ENCODE data around the gene HBM.
"Not testable (repeated sequence)": the region's sequence is repeated elsewhere in the genome, so short reads cannot be mapped to it uniquely, and the experiment has no call there.

HBM gene

DNA sequence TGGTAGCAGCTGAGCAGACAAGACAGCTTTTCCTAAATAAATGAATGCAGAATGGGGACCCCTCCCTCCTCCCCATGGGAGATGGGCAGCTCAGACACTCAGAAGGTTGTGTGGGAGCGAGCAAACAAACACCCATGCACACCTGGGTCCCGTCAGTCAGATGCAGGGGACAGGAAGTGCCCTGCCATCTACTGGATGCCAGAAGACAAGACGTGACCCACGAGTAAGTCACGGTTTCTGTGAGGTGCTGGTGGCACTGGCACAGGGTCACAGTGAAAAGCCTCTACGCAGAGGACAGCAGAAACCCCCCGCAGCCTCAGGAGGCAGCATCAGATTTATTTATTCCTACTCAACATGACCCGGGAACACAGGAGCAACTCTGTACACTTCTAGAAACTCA, 22.9 kb downstream of the HBM start:
- DNase-seq: no peak

DNA sequence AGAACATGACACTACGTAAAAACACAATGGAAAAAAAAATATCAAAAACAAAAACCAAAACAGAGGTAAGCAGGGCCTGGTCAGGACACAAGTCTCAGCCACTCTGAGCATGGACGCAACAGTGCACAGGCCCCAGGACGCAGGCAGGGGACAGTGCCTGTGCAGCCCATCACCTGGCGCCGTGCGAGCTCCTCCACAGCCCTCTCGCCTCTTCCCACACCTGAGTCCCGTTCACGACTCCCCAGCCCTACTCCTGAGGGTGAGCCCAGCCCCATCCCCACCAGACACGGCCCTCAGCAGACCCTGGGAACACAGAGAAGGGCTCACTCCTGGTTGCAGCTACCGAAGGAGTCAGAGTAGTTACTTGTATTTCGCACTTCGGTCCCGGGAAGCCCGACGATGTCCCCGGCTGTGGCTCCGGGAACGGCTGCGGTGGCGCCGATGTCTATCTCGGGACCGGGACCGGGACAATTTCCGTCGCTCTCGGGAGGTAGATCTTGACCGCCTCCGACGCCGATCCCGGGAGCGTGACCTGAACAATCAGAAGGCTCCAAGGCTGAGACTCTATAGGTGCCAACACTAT, 23.9 kb downstream of the HBM start:
- DNase-seq: no peak

DNA sequence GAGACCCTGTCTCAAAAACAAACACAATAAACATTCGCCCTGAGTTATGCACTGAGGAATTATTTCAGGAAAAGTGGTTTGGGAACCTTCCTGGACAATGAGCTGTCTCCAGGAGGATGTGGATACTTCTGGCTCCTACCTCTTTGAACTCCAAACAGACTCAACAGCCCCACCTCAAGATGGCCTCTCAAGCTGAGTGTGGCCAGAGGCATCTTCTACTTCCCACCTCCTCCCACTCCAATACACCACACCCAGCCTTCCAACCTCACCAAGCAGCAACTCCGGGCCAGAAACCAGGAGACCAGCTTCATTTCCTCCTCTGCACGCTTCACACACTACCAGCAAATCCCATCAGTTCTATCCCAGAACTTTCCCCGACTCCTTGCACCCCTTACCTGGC, 26.1 kb downstream of the HBM start:
- no peak for DNase-seq

DNA sequence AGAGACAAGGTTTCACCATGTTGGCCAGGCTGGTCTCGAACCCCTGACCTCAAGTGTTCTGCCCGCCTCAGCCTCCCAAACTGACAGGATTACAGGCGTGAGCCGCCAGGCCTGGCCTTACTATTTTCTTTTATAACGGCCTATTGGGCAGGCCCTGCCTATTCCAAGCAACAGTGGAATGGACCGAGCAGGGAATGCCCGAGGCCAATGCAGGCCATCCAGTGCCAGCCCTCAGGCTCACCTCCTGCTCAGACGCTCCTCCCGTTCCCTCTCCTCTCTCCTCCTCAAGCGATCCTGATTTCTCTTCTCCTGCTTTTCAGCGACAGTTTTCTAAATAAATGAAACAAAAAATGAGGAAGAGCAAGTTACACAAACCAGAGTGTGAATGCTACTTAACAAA, 26.9 kb downstream of the HBM start:
- DNase-seq: no peak

DNA sequence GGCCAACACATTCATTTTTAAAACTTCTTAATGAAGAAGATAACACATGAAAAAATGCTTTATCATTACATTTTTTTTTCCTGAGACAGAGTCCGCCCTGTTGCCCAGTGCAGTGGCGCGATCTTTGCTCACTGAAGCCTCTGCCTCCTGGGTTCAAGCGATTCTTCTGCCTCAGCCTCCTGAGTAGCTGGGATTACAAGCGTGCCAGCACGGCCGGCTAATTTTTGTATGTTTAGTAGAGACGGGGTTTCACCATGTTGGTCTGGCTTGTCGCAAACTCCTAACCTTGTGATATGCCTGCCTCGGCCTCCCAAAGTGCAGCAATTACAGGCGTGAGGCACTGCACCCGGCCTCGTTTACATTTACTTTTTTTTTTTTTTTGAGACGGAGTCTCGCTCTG, 27.7 kb downstream of the HBM start:
- DNase-seq: no peak

DNA sequence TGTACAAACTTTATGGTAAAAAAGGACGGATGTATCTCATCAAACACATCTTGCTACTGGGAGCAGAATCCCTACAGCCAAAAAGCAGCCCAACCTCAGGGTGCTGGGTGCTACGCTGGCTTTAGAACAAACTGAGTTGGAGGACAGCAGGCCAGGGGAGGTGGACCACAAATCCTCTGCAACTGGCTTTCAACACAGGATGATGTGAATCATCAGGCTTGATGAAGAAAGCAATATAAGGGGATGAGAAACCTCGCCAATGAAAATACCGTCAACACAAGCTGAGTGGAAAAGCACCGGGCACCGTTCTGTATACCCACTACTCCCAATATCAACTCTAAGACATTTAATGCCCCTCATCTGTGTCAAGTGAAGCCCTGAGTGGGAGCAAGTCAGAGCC, 28.7 kb downstream of the HBM start:
- no peak for DNase-seq

DNA sequence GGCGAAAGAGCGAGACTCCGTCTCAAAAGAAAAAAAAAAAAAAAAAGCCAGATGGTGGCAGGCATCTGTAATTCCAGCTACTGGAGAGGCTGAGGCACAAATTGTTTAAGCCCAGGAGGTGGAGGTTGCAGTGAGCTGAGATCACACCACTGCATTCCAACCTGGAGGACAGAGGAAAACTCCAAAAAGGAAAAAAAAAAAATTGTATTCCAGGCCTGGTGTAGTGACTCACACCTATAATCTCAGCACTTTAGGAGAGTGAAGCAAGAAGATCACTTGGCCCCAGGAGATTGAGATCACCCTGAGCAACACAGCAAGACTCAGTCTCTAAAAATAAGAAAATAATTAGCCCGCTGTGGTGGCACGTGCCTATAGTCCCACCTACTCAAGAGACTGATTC, 34.6 kb downstream of the HBM start:
- DNase-seq: no peak

DNA sequence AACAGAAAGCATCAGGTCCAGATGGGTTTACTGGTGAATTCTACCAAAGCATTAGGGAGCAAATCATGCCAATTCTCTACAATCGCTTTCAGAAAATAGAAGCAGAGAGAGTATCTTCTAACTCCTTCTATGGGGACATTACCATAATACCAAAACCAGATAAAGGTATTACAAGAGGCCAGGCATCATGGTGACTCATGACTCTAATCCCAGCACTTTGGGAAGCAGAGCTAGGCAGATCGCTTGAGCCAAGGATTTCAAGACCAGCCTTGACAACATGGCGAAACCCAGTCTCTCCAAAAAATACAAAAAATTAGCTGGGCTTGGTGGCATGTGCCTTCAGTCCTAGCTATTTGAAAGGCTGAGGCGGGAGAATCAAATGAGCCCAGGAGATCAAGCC, 37.5 kb downstream of the HBM start:
- DNase-seq: no peak

DNA sequence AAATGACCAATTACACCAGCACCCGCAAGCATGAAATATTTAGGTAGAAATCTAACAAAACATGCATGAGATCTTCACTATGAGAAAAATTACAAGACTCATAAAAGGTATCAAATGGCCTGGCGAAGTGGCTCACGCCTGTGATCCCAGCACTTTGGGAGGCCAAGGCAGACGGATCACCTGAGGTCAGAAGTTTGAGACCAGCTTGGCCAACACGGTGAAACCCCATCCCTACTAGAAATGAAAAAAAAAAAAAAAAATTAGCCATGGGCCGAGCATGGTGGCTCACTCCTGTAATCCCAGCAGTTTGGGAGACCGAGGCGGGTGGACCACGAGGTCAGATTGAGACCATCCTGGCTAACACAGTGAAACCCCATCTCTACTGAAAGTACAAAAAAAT, 38.3 kb downstream of the HBM start:
- DNase-seq: not testable (repeated sequence)

DNA sequence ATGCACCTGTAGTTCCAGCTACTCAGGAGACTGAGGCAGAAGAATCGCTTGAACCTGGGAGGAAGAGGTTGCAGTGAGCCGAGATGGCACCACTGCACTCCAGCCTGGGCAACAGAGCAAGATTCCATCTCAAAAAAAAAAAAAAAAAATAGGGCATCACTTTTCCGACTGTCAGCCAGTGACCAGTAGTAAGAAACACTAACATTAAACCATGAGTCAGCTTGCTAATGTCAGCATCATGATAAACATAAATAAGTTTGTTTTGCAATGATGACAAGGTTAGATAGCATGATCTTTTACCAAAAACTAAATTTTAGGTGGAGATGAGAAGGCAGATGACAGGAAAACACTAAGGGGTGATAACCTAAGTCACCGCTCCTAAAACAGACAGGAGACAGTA, 43.6 kb downstream of the HBM start:
- not testable (repeated sequence) for DNase-seq

DNA sequence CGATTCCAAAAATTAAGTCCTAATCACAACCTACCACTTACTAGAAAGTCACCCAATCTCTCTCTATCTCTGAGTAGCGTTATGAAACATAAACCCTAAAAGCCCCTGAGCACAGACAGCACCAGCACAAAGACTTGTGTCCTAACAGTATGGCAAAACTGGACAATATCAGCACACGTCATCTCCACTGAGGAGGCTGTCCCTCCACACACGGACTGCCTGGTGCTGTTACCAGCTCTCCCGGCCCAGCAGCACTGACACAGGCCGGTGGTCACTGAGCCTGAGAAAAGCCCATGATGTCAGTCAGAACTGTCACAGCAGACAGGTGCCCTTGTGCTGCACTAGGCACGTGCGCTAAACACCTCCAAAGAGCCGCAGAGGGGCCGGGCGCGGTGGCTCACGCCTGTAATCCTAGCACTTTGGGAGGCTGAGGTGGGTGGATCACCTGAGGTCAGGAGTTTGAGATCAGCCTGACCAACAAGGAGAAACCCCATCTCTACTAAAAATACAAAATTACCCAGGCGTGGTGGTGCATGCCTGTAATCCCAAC, 45.9 kb downstream of the HBM start:
- not testable (repeated sequence) for DNase-seq

DNA sequence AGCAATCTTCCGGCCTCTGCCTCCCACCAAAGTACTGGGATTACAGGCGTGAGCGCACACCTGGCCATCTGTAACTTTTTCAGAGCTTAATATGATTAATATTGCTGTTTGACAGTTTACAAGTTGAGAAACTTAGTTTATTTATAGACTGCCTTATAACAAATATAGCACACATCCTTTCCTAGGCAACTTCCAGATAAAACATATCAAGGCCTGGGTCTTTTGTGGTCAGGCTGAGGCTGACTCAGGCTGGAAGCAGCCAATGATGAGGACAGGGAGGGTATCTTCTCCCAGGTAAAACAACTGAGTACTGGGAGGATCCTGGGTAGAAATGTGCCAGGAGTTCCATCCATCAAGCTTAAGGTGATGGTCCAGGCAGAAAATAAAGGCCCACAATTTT, 47.2 kb downstream of the HBM start:
- DNase-seq: no peak
